Activated naive CD4-positive, alpha-beta T cell treated with Interleukin-2 at 50 U/mL for 16 hours (primary cell): ENCODE measurements around the gene GH2.
"Not testable (repeated sequence)": the region's sequence is repeated elsewhere in the genome, so short reads cannot be mapped to it uniquely, and the experiment has no call there.

ENCODE experiments used
- DNase-seq: peaks from one replicate; pipeline ENCODE4 v3.0.0-alpha.2; 2020

GH2 gene

DNA sequence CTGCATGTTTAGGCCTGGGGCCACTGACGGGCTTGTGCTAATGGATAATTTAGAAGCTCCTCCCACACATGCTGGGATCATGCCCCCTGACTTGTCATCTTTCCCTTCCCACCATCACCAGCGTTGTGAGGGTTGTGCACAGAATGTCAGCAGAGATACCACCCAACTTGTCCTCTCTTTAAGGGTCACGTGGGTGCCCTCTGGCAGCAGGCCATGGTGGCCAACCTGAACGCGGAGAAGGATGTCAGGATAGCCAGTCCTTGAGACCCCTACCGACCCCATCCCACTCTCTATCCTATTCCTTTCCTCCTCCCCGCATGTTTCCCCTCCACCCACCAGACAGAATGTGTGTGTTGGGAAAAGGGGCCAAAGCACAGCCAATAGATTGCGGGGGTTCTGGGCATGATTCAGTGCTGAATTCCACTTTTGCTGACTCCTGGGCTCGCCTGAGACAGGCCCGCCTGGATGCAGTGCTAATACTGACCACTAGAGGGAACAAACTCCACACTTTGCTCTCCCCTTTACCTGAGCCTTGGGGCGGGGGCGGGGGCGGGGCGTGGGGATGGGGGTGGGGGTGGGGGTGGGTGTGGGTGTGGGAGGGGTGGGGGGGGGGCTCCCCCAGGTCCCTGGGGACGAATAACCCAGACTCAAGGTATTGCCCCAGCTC is at the start of gene GH2:
Gene GH2 (minus strand): TSS at position 10 of the 667 bp plus-strand sequence. CDS start 143 bp downstream, outside the sequence.
- DNase-seq = peak; percentile 67

DNA sequence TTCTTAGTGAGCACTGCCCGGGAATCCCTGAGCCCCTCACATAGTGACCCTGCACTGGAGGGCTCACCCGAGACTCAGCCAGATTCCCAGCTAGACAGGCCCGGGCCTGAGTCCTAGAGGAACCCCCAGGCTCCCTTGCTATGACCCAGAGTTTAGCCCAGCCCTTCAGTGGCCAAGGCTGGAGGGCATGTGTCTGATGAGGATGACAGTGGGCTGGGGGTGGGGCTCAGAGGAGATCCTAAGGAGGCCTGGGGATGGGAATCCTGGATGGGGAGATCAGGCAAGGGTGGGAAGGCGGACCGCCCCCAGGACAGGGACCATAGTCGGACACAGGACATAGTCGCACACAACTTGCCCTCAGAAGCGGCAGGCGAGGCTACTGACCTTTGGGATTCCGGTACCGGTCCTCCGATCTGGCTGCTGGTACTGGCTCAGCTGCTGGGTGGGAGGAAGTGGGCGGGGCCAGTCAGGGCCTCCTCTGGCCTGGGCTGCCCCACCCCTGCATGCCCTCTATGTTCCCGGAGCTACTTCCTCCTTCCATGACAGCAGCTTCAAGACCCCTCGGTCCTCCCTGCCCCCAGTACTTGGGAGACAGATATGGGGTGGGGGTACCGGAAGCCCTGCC is 49.3 kb upstream of the GH2 start:
- DNase-seq = peak; percentile 60

DNA sequence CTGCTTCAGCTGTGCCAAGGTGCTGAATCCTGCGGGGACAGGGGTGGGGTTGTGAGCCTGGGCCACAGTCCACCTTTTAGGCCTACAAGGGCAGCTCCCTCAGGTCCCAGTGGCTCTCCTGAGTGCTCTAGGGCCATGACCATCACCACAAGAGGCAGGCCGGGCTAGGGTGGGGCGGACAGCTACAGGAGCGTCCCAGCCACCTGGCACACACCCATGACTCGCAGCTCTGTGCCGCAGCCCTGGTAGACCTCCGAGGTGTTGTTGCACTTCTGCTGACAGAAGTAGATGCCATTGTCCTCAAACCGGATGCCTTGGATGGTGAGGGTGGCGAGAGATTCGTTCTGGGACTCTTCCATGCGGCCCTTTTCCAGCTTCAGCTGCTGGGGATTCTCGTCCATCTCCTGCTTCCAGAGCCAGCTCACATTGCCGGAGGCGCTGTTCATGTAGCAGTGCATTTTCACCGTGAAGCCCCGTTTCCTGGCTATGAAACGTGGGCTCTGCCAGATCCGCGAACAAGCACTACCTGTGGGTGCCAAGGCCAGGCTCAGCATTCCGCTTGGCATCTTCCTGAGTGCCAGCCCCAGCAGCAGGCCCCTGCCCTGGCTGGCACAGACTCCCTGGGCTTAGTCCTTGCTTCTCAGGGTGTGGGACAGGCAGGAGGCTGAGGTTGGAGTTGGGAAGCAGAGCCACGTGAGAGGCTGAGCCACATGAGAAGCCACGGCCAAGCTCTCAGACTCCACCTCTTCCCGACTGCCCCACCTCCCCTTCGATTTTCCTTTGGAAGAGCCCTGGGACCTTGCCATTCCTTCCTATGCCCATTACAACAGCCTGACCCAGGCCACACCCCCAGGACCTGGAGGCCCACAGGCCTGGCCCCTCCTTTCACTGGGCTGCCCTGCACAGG is 48.4 kb upstream of the GH2 start:
- DNase-seq = no peak

DNA sequence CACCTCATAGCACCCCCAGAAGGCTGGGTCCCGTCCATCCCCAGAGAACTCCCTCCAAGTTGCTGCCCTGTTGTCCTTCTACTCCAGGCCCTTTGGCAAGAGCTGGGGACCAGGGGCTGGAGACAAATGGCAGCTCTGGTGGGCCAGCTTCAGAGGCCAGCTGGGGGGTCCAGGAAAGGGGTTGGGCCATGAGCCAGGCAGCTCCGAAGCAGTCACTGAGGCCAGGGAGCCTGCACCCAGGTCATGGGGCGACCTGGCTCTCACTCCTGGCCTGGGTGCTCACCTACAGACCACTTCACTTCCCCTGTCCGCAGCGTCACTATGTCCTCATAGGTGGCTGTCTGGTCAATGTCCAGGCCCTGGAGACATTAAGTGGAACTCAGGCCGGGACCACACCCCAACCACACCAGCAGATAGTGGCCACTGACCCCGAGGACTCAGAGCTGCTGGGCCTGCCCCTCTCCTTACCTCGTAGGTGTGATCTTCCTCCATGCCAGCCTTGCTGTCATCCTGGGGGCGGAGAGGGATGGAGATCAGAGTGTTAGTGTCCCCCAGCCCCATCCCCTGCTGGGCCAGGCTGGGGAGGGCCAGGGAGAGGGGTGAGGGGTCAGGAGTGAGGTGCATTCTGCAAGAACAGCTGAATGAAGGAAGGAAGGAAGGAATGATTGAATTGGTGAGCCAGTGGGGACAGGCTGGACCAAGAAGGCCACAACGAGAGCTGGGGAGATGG is 47.4 kb upstream of the GH2 start:
- no peak for DNase-seq

DNA sequence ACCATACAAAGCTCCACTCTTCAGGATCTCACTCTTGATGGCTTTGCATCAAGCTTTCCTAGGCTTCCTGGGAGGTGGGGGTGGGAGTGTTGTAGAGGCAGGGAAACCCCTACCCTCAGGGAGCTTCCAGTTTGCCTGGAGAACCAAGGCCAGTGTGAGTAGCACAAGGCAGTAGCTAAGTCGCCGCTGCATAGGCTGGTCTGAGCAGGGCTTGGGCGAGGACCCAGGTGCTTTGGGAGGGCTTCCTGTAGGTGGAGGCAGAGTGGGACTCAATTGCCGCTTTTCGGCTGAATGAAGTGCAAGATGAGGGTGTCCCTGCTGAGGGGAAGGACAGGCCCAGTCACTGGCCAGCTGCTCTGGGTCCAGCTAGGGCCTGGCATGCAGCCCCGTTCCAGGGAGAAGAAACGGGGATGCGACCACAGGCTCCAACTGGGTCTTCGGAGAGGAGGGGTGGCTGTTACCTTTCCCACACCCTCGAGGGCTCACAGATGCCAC is 46.5 kb upstream of the GH2 start:
- no peak for DNase-seq

DNA sequence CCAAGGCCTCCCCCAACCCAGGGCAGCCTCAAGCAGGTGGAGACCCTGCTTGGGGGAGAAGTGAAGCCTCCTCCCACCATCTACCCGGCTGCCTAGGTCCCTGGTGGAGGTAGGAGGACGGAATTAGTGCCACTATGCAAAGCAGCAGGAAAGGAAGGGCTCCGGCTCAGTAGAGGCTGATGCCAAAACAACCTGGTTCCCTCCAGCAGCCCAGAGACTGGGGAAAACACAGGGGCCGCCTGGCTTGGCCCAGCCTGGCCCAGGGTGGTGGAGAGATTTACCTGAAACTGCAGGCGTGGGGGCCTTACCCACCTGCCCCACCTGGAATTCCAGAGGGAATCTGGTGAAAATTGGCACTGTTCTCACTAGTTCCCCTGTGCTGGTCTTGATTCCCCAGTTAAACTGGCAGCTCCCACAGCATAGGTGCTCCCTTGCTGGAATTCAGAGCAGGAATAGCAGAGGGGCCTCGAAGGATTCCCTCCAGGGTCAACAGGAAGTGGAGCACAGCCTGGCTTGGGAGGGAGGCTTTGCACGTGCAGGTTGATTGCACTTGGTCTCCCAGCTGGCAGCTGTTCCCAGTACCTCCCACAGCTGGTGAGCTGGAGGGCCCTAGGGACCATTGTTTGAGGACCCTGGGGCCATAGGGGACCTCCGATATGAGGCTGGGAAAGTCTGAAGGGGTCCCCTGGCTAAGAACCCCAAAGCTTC is 45.9 kb upstream of the GH2 start:
- DNase-seq = no peak

DNA sequence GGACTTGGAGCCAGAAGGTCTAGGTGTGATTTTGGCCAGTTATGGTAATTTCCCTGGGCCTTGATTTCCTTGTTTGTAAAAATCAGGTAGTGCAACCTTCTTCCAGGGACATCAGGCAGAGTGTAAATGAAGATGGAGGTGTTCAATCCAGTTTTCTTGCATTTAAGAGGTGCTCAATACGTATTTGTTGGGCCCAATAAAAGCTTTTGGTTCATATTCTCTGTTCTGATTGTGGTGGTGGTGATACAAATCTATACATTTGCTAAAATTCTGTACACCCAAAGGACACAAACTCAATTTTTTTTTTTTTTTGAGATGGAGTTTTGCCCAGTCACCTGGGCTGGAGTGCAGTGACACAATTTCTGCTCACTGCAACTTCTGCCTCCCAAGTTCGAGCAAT is 44.4 kb upstream of the GH2 start:
- no peak for DNase-seq

DNA sequence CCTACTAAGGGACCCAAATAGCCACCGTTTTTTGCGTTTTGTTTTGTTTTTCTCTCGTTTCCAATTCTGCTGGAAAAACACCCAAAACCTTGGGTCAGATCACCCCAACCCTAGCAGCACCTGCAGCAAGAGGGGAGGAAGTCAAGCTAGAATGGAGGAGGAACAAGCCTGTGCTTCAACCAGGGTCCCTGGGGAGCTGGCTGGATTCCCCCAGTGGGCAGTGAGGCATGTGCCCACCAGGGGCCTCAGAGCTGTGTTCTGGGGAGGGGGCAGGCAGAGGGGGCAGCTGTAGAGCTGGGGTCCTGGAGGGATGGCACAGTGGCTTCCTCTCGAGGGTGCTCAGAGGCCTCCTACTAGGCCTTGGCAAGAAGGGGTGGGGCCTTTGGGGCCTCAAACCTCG is 43.9 kb upstream of the GH2 start:
- DNase-seq = no peak

DNA sequence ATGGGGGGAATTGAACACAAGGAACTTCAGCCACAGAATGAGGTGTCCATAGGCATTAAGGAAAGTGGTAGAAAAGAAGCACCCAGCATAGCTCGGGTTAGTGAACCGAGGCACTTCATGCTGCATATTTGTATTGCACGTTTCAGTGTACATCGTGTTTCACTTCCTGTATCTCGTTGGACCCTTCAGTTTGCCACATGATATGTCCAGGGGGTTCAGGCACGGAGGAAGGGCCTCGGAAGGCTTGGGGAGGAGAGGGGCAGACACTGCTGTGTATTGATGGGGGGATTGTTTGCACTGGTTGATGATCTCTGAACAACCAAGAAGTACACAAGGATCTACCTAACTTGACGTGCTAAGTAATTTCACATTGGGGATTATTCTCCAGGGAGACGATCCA is 40.7 kb upstream of the GH2 start:
- not testable (repeated sequence) for DNase-seq

DNA sequence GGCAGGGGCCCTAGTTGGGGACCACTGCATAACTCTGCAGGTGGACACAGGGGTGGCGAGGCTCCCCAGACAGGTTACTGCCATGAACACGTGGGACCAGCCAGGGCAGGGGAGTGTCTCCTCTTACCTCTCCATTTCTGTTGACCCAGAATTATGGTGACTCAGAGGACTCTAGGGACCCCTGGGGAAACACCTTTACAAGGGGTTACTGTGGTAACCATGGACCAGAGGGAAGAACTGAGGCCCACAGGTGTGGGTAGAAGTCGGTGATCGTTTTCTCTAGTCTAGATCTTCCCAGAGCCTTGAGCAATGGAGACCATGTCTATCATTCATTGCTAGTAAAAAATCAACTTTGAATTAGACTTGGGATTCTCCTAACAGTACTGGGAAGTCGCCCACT is 39.0 kb upstream of the GH2 start:
- not testable (repeated sequence) for DNase-seq

- DNase-seq = not testable (repeated sequence)
Observed at GRCh38 chr17:63920050-63920449, 38.3 kb upstream of the GH2 start.

DNA sequence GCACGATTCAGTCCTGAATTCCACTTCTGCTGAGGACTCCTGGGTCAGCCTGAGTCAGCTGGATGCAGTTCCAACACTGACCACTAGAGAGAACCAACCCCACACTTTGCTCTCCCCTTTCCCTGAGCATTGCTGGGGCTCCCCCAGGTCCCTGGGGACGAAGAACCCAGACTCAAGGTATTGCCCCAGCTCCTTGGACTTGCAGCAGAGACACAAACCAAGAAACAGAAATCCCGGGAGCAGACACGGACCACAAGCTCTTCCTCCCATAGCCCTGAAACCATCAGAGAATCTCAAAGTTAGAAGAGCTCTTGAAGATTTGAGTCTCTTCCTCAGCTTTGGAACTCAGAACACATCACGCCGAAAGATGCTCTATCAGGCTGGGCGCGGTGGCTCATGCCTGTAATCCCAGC is 37.6 kb upstream of the GH2 start:
- peak; percentile 73 for DNase-seq

GRCh38 chr17:63918789-63919305 is 37.1 kb upstream of the GH2 start, which contains the start of gene GH1:
TSS of gene GH1 (minus strand) at chr17:63918839. CDS start at chr17:63918776, 63 bp downstream.
- DNase-seq = not testable (repeated sequence)

GRCh38 chr17:63918305-63918704 is 36.6 kb upstream of the GH2 start:
- DNase-seq = no peak

DNA sequence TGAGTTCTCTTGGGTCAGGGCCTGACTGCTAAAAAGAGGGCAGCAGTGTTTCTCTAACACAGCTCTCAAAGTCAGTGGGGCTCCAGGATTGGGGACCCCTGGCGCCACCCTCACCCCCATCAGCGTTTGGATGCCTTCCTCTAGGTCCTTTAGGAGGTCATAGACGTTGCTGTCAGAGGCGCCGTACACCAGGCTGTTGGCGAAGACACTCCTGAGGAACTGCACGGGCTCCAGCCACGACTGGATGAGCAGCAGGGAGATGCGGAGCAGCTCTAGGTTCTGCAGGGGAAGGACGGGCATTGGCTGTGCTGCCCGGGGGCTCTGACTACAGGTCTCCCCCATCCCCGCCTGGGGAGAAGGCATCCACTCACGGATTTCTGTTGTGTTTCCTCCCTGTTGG is 35.9 kb upstream of the GH2 start:
- no peak for DNase-seq

DNA sequence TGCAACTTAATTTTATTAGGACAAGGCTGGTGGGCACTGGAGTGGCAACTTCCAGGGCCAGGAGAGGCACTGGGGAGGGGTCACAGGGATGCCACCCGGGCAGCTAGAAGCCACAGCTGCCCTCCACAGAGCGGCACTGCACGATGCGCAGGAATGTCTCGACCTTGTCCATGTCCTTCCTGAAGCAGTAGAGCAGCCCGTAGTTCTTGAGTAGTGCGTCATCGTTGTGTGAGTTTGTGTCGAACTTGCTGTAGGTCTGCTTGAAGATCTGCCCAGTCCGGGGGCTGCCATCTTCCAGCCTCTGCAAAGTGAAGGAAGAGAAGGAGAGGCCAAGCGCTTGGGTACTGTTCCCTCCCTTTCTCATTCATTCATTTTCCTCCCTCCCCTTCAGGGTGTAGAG is 35.5 kb upstream of the GH2 start:
- DNase-seq = not testable (repeated sequence)

- DNase-seq = no peak
Observed at GRCh38 chr17:63916566-63917185, 34.9 kb upstream of the GH2 start.

DNA sequence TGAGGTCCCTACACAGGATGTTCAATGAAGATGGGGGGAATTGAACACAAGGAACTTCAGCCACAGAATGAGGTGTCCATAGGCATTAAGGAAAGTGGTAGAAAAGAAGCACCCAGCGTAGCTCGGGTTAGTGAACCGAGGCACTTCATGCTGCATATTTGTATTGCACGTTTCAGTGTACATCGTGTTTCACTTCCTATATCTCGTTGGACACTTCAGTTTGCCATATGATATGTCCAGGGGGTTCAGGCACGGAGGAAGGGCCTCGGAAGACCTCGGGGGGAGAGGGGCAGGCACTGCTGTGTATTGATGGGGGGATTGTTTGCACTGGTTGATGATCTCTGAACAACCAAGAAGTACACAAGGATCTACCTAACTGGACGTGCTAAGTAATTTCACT is 34.0 kb upstream of the GH2 start:
- not testable (repeated sequence) for DNase-seq

DNA sequence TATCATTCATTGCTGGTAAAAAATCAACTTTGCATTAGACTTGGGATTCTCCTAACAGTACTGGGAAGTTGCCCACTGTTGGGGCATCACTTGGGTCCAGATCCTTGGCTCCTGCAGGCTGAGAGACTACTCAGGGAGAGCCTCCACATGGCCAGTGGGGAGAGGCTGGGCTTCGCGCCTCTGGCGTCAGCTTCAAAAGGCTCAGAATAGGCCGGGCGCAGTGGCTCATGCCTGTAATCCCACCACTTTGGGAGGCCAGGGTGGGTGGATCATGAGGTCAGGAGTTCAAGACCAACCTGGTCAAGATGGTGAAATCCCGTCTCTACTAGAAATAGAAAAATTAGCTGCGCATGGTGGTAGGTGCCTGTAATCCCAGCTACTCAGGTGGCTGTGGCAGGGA is 32.7 kb upstream of the GH2 start:
- DNase-seq = no peak

DNA sequence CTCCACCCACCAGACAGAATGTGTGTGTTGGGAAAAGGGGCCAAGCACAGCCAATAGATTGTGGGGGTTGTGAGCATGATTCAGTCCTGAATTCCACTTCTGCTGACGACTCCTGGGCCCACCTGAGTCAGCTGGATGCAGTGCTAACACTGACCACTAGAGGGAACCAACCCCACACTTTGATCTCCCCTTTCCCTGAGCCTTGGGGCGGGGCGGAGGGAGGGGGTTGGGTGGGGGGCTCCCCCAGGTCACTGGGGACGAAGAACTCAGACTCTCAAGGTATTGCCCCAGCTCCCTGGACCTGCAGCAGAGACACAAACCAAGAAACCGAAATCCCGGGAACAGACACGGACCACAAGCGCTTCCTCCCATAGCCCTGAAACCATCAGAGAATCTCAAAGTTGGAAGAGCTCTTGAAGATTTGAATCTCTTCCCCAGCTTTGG is 29.9 kb upstream of the GH2 start:
- peak; percentile 68 for DNase-seq

GRCh38 chr17:63911041-63911635 is 29.4 kb upstream of the GH2 start, which contains the start of gene CSHL1:
TSS of gene CSHL1 (minus strand) at chr17:63911258. CDS start at chr17:63911196, 62 bp downstream.
- DNase-seq = no peak
